Lower lobe of right lung (tissue), 2 donors: Measurements from ENCODE around the gene ERMN. TPM values are rescaled to one million over a fixed set of nuclear protein-coding genes. Genes with fewer than 3 reads are reported as not detected.

Experiments used
- ATAC-seq, 2 donors: fragments of 200-7000 bp; cut with Tn5 transposase; one replicate each; pipeline ENCODE4 v1.9.1; 2020 to 2022; ENCODE audit warnings: mild to moderate bottlenecking in 2 of 2, moderate library complexity in 2 of 2
- DNase-seq: peaks from one replicate; pipeline ENCODE4 v3.0.0-alpha.2; 2020
- H3K27ac ChIP-seq: fragments of 200-600 bp; one replicate; pipeline ENCODE4 v1.8.0; 2022
- H3K27me3 ChIP-seq: fragments of 200-600 bp; one replicate; pipeline ENCODE4 v1.8.0; 2022; ENCODE audit warnings: low read depth
- H3K36me3 ChIP-seq: fragments of 200-600 bp; one replicate; pipeline ENCODE4 v1.8.0; 2022; ENCODE audit warnings: mild to moderate bottlenecking
- H3K4me1 ChIP-seq: fragments of 200-600 bp; one replicate; pipeline ENCODE4 v1.8.0; 2022
- H3K4me3 ChIP-seq: fragments of 200-600 bp; one replicate; pipeline ENCODE4 v1.8.0; 2022; ENCODE audit warnings: mild to moderate bottlenecking
- H3K9me3 ChIP-seq: fragments of 200-600 bp; one replicate; pipeline ENCODE4 v1.8.0; 2022
- CTCF ChIP-seq: fragments of 200-600 bp; IDR thresholded peaks from one replicate; pipeline ENCODE4 v1.8.0; 2022; ENCODE audit warnings: antibody characterized with exemption, mild to moderate bottlenecking
- intact Hi-C: fragments of 100-400 bp; cut with DNase I; formaldehyde crosslinking; loops from one replicate; pipeline ENCODE4 v1.11.0; 2022
- total RNA-seq: library from RNA; stranded (reverse); fragmentation: NEBNext Ultra II Directional; extraction: Animal tissue kit (Norgen Biotek cat#: 25700); gene quantifications from one replicate; pipeline ENCODE4 v1.2.1, GENCODE V29; 2021
- donor health status: DM: no; HTN: yes; CAD: no; lungs with severe emphysema.

ERMN gene
- total RNA-seq, 1 donor from 2014 or later: 0.21 TPM

- no peak for TF ChIP-seq CTCF
- DNase-seq (no peak), ATAC-seq (no peak)
- intact Hi-C loops: no loop called here
- Histone ChIP-seq H3K4me3 (no peak overlapping the region), H3K4me1 (no peaks in the 10 kb centered on the region), H3K36me3 (no peaks in the 10 kb centered on the region), H3K27ac (no peak overlapping the region), H3K9me3 (no peaks in the 10 kb centered on the region), H3K27me3 (no peaks in the 10 kb centered on the region)
Measured at GRCh38 chr2:157312866-157313486, 12.6 kb downstream of the ERMN start.

- Histone ChIP-seq H3K36me3 (no peaks in the 10 kb centered on the region), H3K27me3 (no peaks in the 10 kb centered on the region), H3K9me3 (no peaks in the 10 kb centered on the region), H3K27ac (no peak overlapping the region), H3K4me1 (no peaks in the 10 kb centered on the region), H3K4me3 (no peak overlapping the region)
- no peak for TF ChIP-seq CTCF
- ATAC-seq: no peak
- DNase-seq: no peak
- intact Hi-C loops: no loop called here
Measured at GRCh38 chr2:157311706-157312105, 13.9 kb downstream of the ERMN start.

GRCh38 chr2:157309878-157310277 is 15.7 kb downstream of the ERMN start:
- no peak for DNase-seq
- Histone ChIP-seq H3K27me3 (no peaks in the 10 kb centered on the region), H3K9me3 (no peaks in the 10 kb centered on the region), H3K4me1 (no peaks in the 10 kb centered on the region), H3K27ac (no peak overlapping the region), H3K36me3 (no peaks in the 10 kb centered on the region), H3K4me3 (no peak overlapping the region)
- TF ChIP-seq CTCF: no peak
- intact Hi-C loops: no loop called here
- no peak for ATAC-seq

- intact Hi-C loops: no loop called here
- ATAC-seq (no peak), DNase-seq (no peak)
- H3K36me3 ChIP-seq: no peaks in the 10 kb centered on the region
- H3K27ac ChIP-seq: no peak overlapping the region
- no peak overlapping the region for H3K4me3 ChIP-seq
- H3K4me1 ChIP-seq: no peaks in the 10 kb centered on the region
- no peaks in the 10 kb centered on the region for H3K9me3 ChIP-seq
- no peak for TF ChIP-seq CTCF
- H3K27me3 ChIP-seq: no peaks in the 10 kb centered on the region
Measured at GRCh38 chr2:157307021-157307420, 18.6 kb downstream of the ERMN start.

- no peak for ATAC-seq
- TF ChIP-seq CTCF: no peak
Measured at GRCh38 chr2:157305723-157306110, 19.9 kb downstream of the ERMN start.

More at GRCh38 chr2:157305723-157306110, 19.9 kb downstream of the ERMN start:
- intact Hi-C loops: no loop called here
- Histone ChIP-seq H3K4me1 (no peaks in the 10 kb centered on the region), H3K9me3 (no peaks in the 10 kb centered on the region), H3K4me3 (no peak overlapping the region), H3K27me3 (no peaks in the 10 kb centered on the region), H3K36me3 (no peaks in the 10 kb centered on the region), H3K27ac (no peak overlapping the region)
- DNase-seq: no peak
